Measurements from ENCODE around the gene CMIP. TPM values are rescaled to one million over a fixed set of nuclear protein-coding genes. Genes with fewer than 3 reads are reported as not detected.

Gene CMIP
- total and polyA plus RNA-seq, 3 donors from 2014 or later: 34.9 to 72.5 (median 42.0) TPM

DNA sequence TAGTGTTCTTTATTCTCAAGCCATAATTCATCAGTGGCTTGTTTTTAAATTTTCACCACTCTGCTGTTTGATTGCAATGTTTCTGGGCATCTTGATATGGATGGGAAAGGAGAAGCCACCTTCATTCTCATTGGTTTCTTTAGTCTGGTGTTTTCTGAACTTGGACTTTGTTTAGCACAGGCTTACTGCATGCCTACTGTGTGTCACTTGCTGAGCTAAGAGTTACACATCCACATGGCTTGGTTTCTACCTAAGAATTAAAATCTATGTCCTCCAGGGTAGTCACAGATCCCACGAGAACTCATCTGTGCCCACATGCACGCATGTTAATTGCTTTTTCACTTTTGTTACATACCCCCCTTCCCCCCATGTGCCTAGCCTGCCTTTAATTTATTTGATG, 4.6 kb downstream of the CMIP start:
- no peak for DNase-seq
- intact Hi-C loops (cut with DNase I; ENCODE audit: low total_unique reads): no loop called here
- H3K4me3 ChIP-seq: no peak overlapping the region
- peaks cover 15% of the 10 kb centered on the region for H3K4me1 ChIP-seq
- no peaks in the 10 kb centered on the region for H3K9me3 ChIP-seq
- H3K27ac ChIP-seq: no peak overlapping the region
- H3K27me3 ChIP-seq: no peaks in the 10 kb centered on the region
- TF ChIP-seq, protein P1, sequence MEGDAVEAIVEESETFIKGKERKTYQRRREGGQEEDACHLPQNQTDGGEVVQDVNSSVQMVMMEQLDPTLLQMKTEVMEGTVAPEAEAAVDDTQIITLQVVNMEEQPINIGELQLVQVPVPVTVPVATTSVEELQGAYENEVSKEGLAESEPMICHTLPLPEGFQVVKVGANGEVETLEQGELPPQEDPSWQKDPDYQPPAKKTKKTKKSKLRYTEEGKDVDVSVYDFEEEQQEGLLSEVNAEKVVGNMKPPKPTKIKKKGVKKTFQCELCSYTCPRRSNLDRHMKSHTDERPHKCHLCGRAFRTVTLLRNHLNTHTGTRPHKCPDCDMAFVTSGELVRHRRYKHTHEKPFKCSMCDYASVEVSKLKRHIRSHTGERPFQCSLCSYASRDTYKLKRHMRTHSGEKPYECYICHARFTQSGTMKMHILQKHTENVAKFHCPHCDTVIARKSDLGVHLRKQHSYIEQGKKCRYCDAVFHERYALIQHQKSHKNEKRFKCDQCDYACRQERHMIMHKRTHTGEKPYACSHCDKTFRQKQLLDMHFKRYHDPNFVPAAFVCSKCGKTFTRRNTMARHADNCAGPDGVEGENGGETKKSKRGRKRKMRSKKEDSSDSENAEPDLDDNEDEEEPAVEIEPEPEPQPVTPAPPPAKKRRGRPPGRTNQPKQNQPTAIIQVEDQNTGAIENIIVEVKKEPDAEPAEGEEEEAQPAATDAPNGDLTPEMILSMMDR (IDR thresholded peaks at IDR 0.05): no peak
- TF ChIP-seq POLR2A (IDR thresholded peaks at IDR 0.05): no peak
- H3K36me3 ChIP-seq (ENCODE audit: low read depth, missing control alignments): no peaks in the 10 kb centered on the region
- WGBS, 2 donors: 87 to 95% methylated on average over 2 of the region's 2 CpGs

- Histone ChIP-seq H3K4me1 (peaks cover 15% of the 10 kb centered on the region), H3K27ac (no peak overlapping the region), H3K4me3 (no peak overlapping the region), H3K9me3 (no peaks in the 10 kb centered on the region), H3K27me3 (no peaks in the 10 kb centered on the region), H3K36me3 (ENCODE audit: low read depth, missing control alignments) (no peaks in the 10 kb centered on the region)
- intact Hi-C loops (cut with DNase I; ENCODE audit: low total_unique reads): no loop called here
- 88% methylated on average over 5 to 7 of the region's 7 CpGs for WGBS, 2 donors
- DNase-seq: no peak
- TF ChIP-seq POLR2A (IDR thresholded peaks at IDR 0.05): no peak
- TF ChIP-seq, protein P1 (IDR thresholded peaks at IDR 0.05): no peak
Observed at GRCh38 chr16:81449899-81450608, 5.4 kb downstream of the CMIP start.

- Histone ChIP-seq H3K27ac (no peak overlapping the region), H3K9me3 (no peaks in the 10 kb centered on the region), H3K4me3 (no peak overlapping the region), H3K36me3 (ENCODE audit: low read depth, missing control alignments) (no peaks in the 10 kb centered on the region), H3K27me3 (no peaks in the 10 kb centered on the region), H3K4me1 (peaks cover 18% of the 10 kb centered on the region)
- no peak for TF ChIP-seq POLR2A (IDR thresholded peaks at IDR 0.05)
- TF ChIP-seq, protein P1 (IDR thresholded peaks at IDR 0.05): no peak
- intact Hi-C loops (cut with DNase I; ENCODE audit: low total_unique reads): no loop called here
- WGBS, 2 donors: 85 to 90% methylated on average over 12 of the region's 12 CpGs
- DNase-seq: no peak
Observed at GRCh38 chr16:81450783-81451491, 6.3 kb downstream of the CMIP start.

DNA sequence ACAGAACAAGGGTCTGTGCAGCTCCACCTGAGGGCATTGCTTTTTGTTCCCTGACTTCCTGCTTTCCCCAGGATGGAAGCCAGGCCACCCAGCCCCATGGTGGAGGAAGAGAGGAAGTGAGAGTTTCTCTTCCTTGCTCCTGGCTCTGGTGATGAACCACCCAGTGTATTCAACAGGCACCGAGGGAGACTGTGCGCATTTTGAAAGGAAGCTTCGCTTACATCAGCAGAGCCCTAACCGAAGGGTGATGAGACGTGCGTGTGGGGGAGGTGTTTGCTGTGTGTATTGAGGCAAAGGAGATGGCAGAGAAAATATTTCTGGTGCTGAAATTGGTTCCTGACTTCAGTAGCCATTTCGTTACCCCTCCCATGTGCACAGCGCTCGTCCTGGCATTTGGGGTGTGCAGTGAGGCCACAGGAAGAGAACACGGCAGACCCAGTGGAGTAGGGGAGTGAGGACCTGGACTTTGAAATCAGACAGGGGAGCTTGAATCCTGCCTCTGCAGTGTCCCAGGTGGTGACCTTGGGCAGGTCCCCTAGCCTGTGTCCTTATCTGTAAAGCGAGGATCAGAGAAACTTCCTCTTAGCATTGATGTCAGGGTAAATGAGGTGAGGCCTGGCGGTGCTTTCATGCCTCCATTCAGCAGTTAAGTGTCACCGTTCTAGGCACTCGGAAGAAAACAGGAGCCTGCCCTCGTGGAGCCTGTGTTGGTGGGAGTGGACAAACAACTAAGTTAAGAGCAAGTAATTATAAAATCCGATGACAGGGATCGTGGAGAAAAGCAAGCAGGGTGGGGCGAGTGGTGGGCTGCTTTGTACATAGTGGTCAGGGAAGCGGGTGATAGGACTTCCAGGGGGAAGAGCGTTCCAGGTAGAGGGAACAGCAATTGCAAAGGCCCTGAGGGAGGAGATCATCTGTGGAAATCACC, 7.4 kb downstream of the CMIP start:
- Histone ChIP-seq H3K27ac (no peak overlapping the region), H3K36me3 (ENCODE audit: low read depth, missing control alignments) (no peaks in the 10 kb centered on the region), H3K9me3 (no peaks in the 10 kb centered on the region), H3K4me1 (peaks cover 11% of the 10 kb centered on the region), H3K27me3 (no peaks in the 10 kb centered on the region), H3K4me3 (no peak overlapping the region)
- peak; percentile 44 for DNase-seq
- TF ChIP-seq, protein P1 (IDR thresholded peaks at IDR 0.05): no peak
- TF ChIP-seq POLR2A (IDR thresholded peaks at IDR 0.05): no peak
- intact Hi-C loops (cut with DNase I; ENCODE audit: low total_unique reads): no loop called here
- WGBS, 2 donors: 72 to 78% methylated on average over 20 of the region's 20 CpGs
